ENCODE results near the gene TPX2. TPM values are rescaled to one million over a fixed set of nuclear protein-coding genes. Genes with fewer than 3 reads are reported as not detected.

Gene TPX2
- total RNA-seq, 1 experiment from 2014 or later: 319 TPM

DNA sequence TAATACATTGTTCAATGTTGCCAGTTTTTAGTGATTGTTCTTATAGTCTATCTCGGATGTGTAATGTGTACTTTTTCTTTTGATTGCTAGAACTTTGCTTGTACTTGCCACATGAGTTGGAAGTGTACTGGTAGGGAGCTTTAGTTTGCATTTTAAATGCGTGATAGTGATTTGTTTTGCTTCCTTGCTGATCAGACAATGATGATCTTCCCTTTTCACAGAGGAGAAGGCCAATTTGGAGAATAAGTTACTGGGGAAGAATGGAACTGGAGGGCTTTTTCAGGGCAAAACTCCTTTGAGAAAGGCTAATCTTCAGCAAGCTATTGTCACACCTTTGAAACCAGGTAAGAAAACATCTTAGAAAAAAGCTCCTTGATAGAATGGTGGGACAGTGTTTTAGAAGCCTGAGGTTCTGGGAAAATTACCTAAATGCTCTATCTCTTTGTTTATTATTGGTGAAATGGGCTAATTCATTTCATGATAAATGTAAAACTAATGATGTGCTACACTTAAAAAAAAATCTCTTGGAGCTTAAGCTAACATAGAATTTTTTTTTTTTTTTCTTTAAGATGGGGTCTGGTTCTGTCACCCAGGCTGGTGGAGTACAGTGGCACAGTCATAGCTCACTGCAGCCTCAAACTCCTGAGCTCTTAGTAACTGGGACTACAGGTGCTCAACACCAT is 20.9 kb downstream of the TPX2 start:
- DNase-seq (ENCODE audit: low read depth): no peak

DNA sequence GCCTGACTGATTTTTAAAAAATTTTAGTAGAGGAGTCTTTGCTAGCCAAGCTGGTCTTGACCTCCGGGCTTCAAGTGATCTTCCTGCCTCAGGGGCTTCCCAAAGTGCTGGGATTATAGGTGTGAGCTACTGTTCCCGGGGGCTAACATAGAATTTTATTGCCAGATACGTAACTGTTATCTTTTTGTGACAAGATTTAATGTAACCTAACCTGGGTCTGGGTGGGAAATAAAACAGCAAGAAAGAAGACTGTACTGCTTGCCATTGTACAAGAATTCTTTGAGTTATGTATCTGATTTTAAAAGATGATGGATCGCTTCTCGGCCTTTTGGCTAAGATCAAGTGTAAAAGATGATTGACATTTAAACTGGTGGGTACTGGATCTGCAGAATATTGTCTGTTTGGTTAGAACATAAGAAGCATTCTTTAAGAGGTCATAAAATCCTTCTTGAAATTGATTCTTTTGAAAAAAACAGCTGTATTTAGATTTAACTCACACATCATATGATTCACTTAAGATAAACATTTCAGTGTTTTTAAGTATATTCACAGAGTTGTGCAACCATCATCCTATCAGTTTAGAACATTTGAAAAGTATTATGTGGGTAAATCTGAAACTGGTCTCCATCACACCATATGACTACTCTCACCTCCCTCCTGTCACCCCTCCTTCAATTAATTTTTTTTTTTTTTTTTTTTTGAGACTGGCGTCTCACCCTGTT is 21.6 kb downstream of the TPX2 start:
- no peak for DNase-seq (ENCODE audit: low read depth)

DNA sequence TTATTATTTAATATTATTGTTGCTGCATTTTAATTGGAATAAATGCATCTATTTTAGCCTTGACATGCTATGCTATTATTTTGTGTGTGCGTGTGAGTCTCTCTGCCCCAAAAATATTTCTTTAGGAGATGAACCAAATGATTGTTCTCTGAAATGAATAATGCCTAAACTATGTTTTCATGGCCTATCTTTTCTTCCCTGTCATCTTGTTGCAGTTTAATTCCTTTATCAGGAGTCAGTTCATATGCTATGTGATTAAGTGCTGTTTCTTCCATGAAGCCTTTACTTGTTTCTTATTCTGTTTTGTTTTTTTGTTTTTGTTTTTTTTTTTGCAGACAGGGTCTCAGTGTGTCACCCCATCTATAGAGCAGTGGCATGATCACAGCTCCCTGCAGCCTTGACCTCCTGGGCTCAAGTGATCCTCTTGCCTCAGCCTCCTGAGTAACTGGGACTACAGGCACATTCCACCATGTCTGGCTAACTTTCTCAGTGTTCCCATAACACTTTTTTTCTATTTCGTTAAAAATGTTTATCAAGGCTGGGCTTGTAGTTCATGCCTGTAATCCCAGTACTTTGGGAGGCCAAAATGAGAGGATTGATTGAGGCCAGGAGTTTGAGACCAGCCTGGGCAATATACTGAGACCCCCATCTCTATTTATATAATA is 25.7 kb downstream of the TPX2 start:
- DNase-seq (ENCODE audit: low read depth): peak; percentile 34

DNA sequence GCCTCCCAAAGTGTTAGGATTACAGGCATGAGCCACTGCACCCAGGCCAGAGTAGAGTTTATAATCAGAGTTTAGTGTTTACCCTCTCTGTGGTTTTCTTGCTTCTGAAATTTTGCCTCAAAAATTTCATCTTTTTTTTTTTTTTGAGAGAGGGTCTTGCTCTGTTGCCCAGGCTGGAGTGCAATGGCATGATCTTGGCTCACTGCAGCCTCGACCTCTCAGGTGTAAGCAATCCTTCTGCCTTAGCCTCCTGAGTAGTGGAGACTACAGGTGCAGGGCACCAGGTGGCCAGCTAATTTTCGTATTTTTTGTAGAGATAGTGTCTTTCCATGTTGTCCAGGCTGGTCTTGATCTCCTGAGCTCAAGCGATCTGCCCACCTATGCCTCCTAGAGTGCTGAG is 28.7 kb downstream of the TPX2 start:
- no peak for DNase-seq (ENCODE audit: low read depth)

DNA sequence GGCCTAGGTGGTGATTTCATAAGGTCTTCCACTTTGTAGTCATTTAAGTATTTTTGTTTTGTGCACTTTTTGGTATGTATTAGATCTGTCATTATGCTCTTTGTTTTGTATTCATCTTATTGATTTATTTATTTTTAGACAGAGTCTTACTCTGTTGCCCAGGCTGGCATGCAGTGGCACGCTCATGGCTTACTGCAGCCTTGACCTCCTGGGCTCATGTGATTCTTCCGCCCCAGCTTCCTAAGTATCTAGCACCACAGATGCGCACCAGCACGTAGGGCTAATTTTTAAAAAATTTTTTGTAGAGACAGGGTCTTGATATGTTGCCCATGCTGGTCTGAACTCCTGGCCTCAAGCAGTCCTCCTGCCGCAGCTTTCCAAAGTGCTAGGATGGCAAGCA is 30.6 kb downstream of the TPX2 start:
- no peak for DNase-seq (ENCODE audit: low read depth)

DNA sequence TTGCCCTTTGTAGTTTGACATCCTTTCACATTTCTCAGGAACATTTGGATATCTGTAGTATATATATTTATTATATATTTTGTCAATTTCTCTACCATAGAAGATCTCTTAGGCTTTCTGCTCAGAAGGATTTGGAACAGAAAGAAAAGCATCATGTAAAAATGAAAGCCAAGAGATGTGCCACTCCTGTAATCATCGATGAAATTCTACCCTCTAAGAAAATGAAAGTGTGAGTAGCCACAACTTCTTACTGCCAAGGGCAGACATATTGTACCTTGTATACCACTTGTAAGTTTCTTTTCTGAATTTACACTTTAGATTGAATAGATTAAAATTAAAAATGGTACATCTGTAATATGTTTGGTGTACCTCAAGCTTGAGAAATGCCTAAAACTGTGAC is 31.2 kb downstream of the TPX2 start:
- no peak for DNase-seq (ENCODE audit: low read depth)

DNA sequence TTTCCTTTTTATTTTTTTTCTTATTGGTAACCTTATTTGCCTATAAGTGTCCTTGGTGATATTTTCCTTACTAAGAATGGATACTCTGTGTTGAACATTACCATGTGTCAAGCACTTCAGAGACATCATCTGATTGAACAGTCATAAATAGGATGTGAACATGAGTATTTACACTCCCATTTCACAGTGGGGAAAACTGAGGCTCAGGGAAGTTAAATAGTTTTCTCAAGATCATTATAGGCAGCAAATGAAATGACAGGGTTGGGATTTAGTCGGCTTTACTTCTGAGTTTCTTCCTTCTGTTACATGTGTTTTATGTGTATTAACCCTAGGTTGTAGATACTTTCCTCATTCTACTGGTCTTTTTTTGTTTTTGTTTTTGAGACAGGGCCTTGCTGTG is 35.3 kb downstream of the TPX2 start:
- DNase-seq (ENCODE audit: low read depth): no peak

DNA sequence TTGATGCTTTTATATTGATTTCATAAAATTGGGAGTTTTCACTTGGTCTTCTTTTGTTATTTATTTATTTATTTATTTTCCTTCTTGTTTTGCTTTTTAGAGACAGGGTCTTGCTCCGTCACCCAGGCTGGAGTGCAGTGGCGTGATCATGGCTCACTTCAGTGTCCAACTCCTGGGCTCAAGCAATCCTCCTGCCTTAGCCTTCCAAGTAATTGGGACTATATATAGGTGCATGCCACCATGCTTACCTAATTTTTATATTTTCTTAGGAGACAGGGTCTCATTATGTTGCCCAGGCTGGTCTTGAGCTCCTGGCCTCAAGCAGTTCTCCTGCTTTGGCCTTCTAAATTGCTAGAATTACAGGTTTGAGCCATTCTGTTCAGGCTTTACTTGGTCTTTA is 41.7 kb downstream of the TPX2 start:
- DNase-seq (ENCODE audit: low read depth): no peak

DNA sequence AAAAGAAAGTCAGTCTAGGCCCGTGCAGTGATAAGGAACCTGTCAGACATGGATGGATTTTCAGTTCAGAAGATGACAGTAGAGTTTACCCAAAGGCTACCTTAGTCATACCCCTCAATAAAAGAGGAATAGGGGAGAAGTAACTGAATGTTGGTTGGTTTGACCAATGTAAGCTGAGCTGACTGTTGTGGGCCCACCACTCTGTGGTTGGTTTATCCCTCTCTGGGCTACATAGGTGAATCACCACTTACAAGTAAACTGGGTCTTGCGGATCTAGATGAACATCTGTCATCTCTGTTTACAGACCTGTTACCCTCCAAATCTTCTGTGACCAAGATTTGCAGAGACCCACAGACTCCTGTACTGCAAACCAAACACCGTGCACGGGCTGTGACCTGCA is 42.9 kb downstream of the TPX2 start:
- DNase-seq (ENCODE audit: low read depth): peak; percentile 73

DNA sequence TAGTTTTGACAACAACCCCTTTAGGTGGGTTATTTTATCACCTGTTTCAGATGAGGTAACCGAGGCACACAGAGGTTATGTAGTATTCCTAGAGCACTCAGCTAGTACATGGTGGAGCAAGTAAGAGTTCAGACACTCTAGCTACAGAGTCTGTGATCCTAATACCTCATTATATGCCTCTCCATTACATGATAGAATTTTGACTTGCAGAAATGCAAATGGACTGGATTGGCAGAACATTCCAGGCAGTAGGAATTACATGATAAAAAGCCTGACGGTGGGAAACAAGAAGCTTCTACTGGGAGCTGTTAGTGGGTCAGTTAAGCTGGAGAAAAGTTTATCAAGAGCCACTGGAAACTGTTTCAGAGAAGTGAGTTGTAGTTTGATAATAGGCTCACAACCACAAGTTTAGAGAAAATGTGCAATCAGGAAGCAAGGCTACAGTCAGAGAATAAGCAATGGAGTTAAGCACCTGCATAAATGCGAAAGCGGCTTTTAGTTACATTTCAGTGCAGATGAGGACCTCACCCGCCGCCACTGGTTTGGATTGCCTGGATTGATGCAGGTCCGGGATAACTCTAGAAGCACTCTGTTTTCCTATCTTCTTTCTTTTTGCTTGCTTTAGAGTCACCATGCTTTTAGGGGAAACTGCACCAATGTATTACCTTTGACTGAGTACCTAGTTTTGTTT is 45.4 kb downstream of the TPX2 start:
- DNase-seq (ENCODE audit: low read depth): no peak

DNA sequence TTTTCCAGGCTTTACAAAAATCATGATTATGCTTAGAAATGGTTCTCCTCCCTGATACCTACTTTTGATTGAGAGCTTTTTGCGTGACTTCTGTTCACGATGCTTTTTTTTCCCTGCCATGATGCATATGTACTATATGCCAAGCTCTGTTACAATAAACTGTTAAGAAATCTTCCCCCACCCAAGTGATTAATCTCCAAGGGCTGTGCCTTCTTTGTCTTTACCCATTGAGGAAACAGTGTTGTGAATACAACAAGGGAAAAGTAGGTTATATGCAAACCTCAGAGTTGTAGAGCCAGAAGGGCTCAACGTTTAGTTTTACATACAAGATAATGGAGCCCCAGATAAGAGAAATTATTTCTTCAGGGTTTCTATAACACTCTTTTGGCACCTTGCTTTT is 46.0 kb downstream of the TPX2 start:
- no peak for DNase-seq (ENCODE audit: low read depth)

DNA sequence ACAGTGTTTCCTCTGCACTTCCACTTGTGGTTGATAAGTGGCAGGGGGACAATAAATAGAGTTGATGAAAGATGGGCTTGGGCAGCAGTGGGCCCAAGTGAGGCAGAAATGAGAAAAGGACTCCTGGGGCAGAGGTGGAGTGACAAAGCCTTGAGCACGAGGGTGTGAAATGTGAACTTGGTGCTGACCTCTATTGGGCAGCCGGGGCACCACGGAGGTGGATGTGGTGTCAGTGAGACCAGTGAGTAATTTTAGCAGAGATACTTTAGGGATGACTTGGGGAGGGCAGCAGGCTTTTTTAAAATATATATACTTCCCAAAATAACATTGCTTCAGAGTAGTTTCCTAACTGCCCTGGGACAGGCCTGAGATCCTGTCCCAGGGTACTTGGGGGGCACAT is 49.5 kb downstream of the TPX2 start:
- DNase-seq (ENCODE audit: low read depth): peak; percentile 61

DNA sequence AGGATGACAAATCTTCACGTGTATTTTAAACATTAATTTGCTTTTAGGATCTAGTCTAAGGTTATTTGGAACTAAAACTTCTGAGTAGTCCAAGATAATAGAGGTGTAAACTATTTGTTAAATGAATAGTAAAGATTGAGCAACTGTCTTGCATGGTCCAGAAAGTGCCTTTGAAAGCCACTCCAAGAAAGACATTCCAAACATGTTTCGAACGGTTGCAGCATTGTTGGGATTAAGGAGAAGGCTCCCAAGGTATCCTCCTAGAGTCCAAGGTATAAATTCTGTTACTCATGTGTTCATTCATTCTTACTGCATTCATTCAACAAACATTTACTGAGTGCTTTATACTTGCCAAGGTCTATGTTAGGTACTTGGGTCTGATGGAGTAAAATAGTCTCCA is 51.3 kb downstream of the TPX2 start:
- no peak for DNase-seq (ENCODE audit: low read depth)

DNA sequence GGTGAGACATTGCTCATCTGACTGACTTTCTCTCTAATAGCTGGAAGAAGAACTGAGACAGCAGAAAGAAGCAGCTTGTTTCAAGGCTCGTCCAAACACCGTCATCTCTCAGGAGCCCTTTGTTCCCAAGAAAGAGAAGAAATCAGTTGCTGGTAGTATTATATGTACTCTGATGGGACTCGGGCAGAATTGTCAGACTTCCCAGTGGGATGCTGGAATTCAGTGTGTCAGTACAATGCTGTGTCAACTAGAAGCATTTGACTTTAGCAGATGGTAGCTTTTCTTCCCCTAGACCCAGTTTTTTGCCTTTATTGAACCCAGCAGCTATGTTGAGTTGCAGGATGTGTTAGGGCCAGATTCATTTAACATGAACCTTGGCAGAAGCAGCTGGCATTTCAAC is 58.3 kb downstream of the TPX2 start:
- DNase-seq (ENCODE audit: low read depth): no peak

DNA sequence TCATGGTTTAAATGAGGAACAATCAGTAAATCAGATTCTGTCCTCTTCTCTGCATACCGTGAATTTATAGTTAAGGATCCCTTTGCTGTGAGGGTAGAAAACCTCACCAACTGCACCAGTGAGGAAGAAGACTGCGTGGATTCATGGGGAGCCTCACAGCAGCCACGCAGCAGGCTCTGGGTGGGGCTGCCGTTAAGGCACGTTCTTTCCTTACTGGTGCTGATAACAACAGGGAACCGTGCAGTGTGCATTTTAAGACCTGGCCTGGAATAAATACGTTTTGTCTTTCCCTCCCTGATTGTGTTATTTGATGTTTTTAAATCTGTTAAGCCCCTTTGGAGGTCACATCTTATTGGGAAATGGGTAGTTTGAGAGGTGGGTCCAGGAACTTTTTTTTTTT is 62.4 kb downstream of the TPX2 start:
- DNase-seq (ENCODE audit: low read depth): no peak

DNA sequence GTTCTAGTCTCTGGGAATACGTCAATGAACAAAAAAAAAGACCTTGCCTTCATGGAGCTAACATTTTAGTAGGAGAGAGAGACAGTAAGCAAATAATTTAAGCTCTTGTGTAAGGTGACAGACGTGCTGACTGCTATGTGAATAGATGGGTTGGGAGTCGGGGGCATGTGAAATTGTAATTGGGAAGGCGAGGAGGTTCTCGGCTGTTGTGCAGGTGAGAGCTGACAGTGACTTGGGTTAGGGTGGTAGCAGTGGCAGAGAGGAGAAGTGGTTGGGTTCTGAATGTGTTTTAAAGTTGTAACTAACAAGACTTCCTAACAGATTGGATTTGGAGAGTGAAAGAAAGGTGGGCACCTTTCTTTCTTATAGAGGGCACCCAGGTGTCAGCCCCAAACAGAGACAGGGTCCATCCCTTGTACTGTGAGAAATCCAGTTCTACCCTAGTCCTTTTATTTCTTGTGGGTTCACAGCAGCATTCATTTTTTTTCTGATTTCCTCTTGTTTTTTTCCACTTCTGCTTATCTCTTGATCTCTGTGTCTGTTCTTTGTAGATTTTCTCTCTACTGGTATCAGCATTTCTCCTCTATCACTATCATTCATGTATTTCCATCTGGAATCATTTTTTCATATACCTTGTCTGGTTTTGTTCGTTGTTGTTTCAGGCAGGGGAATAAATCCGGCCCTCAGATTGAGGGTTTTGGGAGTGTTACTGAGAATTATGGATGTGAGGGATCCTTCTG is 64.6 kb downstream of the TPX2 start:
- DNase-seq (ENCODE audit: low read depth): no peak

DNA sequence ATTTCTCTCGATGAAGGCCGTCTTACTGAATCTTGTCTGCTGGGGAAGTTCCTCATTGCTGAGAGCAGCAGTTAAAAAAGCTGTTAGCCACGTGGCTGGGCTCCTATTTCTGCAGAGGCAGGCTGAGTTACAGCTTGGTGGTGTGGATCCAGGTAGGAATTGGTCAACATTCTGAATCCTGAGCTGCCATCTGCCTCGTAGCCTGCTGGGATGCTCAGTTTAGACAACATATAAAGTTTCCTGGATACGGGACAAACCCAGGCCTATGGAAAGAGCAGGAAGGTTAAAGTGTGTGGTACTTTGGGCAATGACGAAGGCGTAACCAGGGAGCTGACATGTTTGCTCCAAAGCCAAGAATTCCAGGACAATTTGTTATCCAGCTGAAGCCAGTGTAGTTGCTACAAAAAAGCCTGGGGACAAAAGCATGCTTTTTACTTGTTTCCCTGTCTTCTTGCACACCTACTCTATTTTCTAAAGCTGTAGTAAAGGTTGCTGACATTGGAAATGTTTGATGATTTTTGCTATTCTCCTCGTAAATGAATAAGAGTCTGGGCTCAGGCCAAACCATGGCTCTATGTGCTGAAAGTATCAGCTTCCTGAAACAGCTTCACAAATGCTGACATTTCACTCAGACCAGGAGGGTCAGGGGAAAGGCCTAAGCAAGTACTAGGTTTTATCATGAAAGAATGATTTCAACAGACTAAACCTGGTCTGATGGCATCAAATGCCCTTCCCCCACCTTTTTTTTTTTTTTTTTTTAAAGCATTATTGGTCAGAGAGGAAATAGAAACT is 67.7 kb downstream of the TPX2 start:
- peak; percentile 48 for DNase-seq (ENCODE audit: low read depth)

DNA sequence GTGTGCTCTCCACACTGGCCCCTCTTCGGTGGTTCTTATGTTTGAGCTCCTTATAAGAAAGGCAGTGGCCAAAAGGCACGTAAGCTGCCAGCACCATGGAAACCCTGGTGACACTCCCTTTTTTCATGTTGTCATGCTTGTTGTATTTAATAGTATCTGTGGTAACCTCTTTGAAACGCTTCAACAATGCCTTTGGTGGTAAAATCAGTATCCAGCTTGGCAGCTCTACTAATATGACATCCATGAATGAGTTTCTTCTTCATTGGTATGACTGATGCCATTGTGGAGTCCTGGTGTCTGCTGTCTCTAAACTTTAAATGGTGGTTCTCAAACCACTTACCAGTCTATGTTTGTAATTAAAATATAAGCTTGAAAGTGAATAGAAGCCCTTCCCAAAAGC is 69.4 kb downstream of the TPX2 start:
- DNase-seq (ENCODE audit: low read depth): peak; percentile 80

DNA sequence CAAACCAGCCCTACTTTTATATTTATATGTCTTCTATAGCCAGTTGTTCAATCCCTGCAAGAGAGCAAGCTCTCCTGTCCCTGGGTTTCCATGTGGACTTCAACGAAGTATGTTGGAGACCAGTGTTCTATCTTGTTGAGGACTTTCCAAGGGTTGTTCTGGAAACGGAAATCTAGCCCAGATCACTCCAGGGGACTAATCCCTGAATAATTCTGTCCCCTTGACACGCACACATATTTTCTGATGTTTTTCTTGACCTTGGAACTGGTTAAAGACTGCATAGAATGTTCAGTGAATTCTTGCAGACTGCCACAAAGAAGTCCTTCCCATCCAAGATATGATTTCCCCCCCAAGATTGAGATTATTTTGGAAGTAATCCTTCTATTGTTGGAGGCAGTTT is 70.6 kb downstream of the TPX2 start:
- DNase-seq (ENCODE audit: low read depth): peak; percentile 62

DNA sequence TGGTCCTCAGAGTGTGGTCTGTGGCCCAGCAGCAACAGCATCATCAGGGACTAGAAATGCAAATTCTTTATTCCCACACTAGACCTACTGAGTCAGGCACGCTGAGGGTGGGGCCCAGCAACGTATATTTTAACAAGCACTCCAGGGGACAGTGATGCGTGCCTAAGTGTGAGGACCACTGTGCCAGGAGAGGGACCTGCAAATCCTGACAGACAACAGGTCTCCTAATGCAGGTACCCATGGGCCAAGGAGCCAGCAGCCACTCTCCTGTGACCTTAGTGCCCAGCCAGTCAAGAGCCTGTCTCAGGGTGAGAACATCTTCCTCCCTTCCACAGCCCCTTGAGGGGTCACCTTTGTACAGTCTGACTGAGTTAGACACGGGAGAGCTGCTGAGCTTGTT is 72.1 kb downstream of the TPX2 start:
- no peak for DNase-seq (ENCODE audit: low read depth)
